ENCODE data around the gene ATF6.

The ATF6 gene

DNA sequence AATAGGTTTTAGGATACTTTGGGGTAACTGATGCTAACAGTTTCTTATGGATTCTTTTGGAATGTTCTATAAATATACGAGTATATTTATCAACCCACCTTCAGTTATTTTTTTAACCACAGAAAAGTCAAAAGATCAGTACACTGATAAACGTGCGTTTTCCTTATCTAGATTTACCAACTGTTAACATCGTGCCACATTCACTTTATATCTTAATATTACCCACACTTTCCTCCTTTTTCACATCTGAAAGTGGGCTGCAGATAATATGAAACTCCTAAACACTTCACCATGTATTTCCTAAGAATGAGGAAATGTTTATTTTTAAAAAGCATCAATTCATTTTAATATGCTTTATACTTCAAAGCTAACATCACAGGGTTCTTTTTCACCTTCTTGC, 7.7 kb downstream of the ATF6 start:
- no peak overlapping the region for H3K4me3 ChIP-seq (ENCODE audit: low read depth in 1 of 5, low read length in 5 of 5)
- H3K36me3 ChIP-seq (ENCODE audit: control insufficient read depth in 5 of 5, insufficient read depth in 5 of 5, low read length in 5 of 5), result no peaks in the 10 kb centered on the region
- H3K9ac ChIP-seq (ENCODE audit: low read length in 5 of 5), result no peak overlapping the region
- H3K4me1 ChIP-seq (ENCODE audit: control insufficient read depth in 5 of 5, insufficient read depth in 5 of 5, low read length in 5 of 5), result peaks cover 0 to 17% (median 15%) of the 10 kb centered on the region in 5 donors
- H3K27me3 ChIP-seq (ENCODE audit: control insufficient read depth in 5 of 5, insufficient read depth in 4 of 5, low read length in 5 of 5), result no peaks in the 10 kb centered on the region
- H3K27ac ChIP-seq (ENCODE audit: low read depth, low read length), result no peak overlapping the region
- H3K9me3 ChIP-seq (ENCODE audit: control insufficient read depth in 5 of 5, low read length in 5 of 5), result no peaks in the 10 kb centered on the region

DNA sequence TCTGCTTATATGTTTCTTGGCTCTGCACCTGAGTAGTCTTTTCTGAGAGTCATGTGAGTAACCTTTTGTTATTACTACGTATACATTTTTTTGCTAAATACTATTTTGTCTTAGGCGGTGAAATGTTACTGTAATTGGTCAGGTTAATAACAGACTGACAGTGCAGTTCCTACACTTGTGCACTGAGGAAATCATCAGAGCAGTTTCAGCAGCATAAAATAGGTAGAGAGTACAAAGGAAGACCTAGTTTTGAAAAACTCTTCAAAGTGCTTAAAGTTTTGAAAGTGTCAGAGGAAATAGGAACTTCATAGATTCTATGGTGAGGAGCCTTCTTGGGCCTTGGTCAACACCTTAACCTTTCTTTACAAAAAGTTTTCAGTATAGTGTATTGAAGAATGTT, 11.1 kb downstream of the ATF6 start:
- Histone ChIP-seq H3K4me1 (ENCODE audit: control insufficient read depth in 5 of 5, insufficient read depth in 5 of 5, low read length in 5 of 5) (peaks cover 0 to 5% (median 3%) of the 10 kb centered on the region in 5 donors), H3K27me3 (ENCODE audit: control insufficient read depth in 5 of 5, insufficient read depth in 4 of 5, low read length in 5 of 5) (no peaks in the 10 kb centered on the region), H3K36me3 (ENCODE audit: control insufficient read depth in 5 of 5, insufficient read depth in 5 of 5, low read length in 5 of 5) (peaks cover 4 to 12% (median 5%) of the 10 kb centered on the region in 5 donors), H3K9me3 (ENCODE audit: control insufficient read depth in 5 of 5, low read length in 5 of 5) (no peaks in the 10 kb centered on the region), H3K4me3 (ENCODE audit: low read depth in 1 of 5, low read length in 5 of 5) (no peak overlapping the region), H3K9ac (ENCODE audit: low read length in 5 of 5) (no peak overlapping the region), H3K27ac (ENCODE audit: low read depth, low read length) (no peak overlapping the region)

DNA sequence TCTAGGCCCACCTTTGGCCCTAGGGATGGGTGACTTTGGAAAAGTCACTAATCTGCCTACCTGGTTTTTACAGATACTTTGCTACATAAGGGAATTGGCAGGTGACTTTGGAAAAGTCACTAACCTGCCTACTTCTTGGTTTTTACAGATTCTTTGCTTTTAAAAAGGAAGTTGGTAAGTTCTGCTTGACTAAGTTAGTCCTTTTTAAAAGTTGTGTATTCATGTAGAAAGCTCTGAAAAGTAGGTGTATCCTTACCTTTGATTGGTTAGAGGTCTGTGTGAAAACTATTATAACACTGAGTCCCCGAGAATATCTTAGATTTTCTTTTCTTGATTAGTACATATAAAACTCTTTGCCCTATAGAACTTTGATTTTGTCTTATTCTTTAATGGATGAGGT, 12.4 kb downstream of the ATF6 start:
- H3K4me1 ChIP-seq (ENCODE audit: control insufficient read depth in 5 of 5, insufficient read depth in 5 of 5, low read length in 5 of 5), result peaks cover 0 to 2% (median 0%) of the 10 kb centered on the region in 5 donors
- no peak overlapping the region for H3K4me3 ChIP-seq (ENCODE audit: low read depth in 1 of 5, low read length in 5 of 5)
- H3K9me3 ChIP-seq (ENCODE audit: control insufficient read depth in 5 of 5, low read length in 5 of 5), result no peaks in the 10 kb centered on the region
- no peak overlapping the region for H3K9ac ChIP-seq (ENCODE audit: low read length in 5 of 5)
- H3K36me3 ChIP-seq (ENCODE audit: control insufficient read depth in 5 of 5, insufficient read depth in 5 of 5, low read length in 5 of 5), result peaks cover 9 to 23% (median 14%) of the 10 kb centered on the region in 5 donors
- no peak overlapping the region for H3K27ac ChIP-seq (ENCODE audit: low read depth, low read length)
- H3K27me3 ChIP-seq (ENCODE audit: control insufficient read depth in 5 of 5, insufficient read depth in 4 of 5, low read length in 5 of 5), result no peaks in the 10 kb centered on the region

DNA sequence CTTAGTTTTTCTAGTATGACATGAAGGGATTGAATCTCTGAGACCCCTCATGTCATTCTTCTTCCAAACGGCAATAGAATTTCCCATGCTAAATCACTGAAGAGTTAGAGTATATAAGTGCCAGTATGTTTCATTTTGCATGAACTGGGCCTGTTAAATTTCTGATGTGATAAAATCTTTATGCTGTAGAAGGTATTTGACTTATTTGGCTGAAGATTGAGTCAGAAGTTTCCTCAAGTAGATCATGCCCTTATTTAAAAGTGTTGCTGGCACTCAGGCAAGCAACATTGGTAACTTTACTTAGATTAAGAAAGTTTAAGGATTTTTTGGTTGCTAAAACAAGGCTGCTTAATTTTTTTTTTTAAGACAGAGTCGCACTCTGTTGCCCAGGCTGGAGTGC, 13.3 kb downstream of the ATF6 start:
- H3K27ac ChIP-seq (ENCODE audit: low read depth, low read length), result no peak overlapping the region

DNA sequence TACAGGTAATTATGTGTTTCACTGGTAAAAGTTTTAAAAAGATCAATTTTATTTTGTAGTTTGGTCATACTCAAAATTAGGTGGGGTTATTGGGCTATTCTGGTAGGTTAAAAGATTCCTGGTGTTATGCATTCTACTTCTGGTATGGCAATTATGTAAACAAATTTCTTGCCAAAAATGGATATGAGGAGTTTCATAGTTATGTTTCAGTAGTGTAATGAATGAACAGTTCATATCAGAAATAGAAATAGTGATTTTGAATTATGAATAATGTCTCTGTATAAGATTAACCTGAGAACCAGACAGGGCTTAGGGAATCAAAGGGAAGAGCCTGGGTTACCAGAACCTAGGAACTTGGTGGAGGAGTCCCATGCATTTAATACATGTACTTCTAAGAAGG, 15.9 kb downstream of the ATF6 start:
- Histone ChIP-seq H3K9ac (ENCODE audit: low read length in 5 of 5) (no peak overlapping the region), H3K9me3 (ENCODE audit: control insufficient read depth in 5 of 5, low read length in 5 of 5) (no peaks in the 10 kb centered on the region), H3K36me3 (ENCODE audit: control insufficient read depth in 5 of 5, insufficient read depth in 5 of 5, low read length in 5 of 5) (peaks cover 30 to 54% (median 38%) of the 10 kb centered on the region in 5 donors), H3K4me3 (ENCODE audit: low read depth in 1 of 5, low read length in 5 of 5) (no peak overlapping the region), H3K27ac (ENCODE audit: low read depth, low read length) (no peak overlapping the region), H3K27me3 (ENCODE audit: control insufficient read depth in 5 of 5, insufficient read depth in 4 of 5, low read length in 5 of 5) (no peaks in the 10 kb centered on the region), H3K4me1 (ENCODE audit: control insufficient read depth in 5 of 5, insufficient read depth in 5 of 5, low read length in 5 of 5) (no peaks in the 10 kb centered on the region)

More for the DNA sequence above, 13.3 kb downstream of the ATF6 start:
- H3K4me1 ChIP-seq (ENCODE audit: control insufficient read depth in 5 of 5, insufficient read depth in 5 of 5, low read length in 5 of 5), result peaks cover 0 to 2% (median 0%) of the 10 kb centered on the region in 5 donors
- peaks cover 15 to 31% (median 22%) of the 10 kb centered on the region in 5 donors for H3K36me3 ChIP-seq (ENCODE audit: control insufficient read depth in 5 of 5, insufficient read depth in 5 of 5, low read length in 5 of 5)
- H3K4me3 ChIP-seq (ENCODE audit: low read depth in 1 of 5, low read length in 5 of 5), result no peak overlapping the region
- H3K27me3 ChIP-seq (ENCODE audit: control insufficient read depth in 5 of 5, insufficient read depth in 4 of 5, low read length in 5 of 5), result no peaks in the 10 kb centered on the region
- no peak overlapping the region for H3K9ac ChIP-seq (ENCODE audit: low read length in 5 of 5)
- no peaks in the 10 kb centered on the region for H3K9me3 ChIP-seq (ENCODE audit: control insufficient read depth in 5 of 5, low read length in 5 of 5)

DNA sequence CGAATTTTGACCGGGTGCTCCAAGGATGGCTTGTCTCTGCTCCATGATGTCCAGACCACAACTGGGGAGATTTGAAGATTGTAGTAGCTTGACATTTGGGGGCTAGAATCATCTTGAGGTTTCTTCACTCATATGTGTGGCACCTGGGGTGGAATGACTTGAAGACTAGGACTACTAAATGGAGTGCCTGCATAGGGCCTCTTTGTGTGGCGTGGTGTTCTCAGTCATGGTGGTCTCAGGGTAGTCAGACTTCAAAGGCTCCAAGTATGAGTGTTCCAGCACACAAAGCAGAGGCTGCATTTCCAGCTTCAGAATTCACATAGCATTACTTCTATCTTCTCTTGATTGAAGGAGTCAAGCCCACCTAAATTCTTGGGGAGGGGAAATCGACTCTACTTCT, 16.8 kb downstream of the ATF6 start:
- H3K27ac ChIP-seq (ENCODE audit: low read depth, low read length), result no peak overlapping the region
- no peak overlapping the region for H3K4me3 ChIP-seq (ENCODE audit: low read depth in 1 of 5, low read length in 5 of 5)
- H3K27me3 ChIP-seq (ENCODE audit: control insufficient read depth in 5 of 5, insufficient read depth in 4 of 5, low read length in 5 of 5), result no peaks in the 10 kb centered on the region
- no peaks in the 10 kb centered on the region for H3K4me1 ChIP-seq (ENCODE audit: control insufficient read depth in 5 of 5, insufficient read depth in 5 of 5, low read length in 5 of 5)
- H3K9me3 ChIP-seq (ENCODE audit: control insufficient read depth in 5 of 5, low read length in 5 of 5), result no peaks in the 10 kb centered on the region
- H3K36me3 ChIP-seq (ENCODE audit: control insufficient read depth in 5 of 5, insufficient read depth in 5 of 5, low read length in 5 of 5), result peaks cover 33 to 60% (median 43%) of the 10 kb centered on the region in 5 donors
- no peak overlapping the region for H3K9ac ChIP-seq (ENCODE audit: low read length in 5 of 5)

DNA sequence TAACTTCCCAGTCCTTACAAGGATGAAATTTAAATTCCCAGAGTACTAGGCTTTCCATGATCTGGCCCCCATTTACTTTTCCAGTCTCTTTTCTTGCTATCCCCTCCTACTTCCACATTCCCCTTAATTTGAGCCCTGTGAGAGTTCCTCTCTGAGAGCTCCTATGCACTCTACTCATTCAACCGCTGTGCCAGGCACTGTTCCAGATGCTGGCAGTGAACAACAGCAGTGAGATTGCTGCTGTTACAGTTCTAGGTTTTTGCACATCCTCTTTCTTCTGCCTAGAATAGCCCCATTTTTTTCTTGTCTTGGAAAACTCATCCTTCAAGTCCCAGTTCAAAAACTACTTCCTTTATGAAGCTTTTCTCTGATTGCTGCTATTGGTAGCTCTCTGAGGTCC, 18.8 kb downstream of the ATF6 start:
- no peak overlapping the region for H3K4me3 ChIP-seq (ENCODE audit: low read depth in 1 of 5, low read length in 5 of 5)
- no peak overlapping the region for H3K27ac ChIP-seq (ENCODE audit: low read depth, low read length)
- H3K36me3 ChIP-seq (ENCODE audit: control insufficient read depth in 5 of 5, insufficient read depth in 5 of 5, low read length in 5 of 5), result peaks cover 33 to 59% (median 44%) of the 10 kb centered on the region in 5 donors
- no peaks in the 10 kb centered on the region for H3K27me3 ChIP-seq (ENCODE audit: control insufficient read depth in 5 of 5, insufficient read depth in 4 of 5, low read length in 5 of 5)
- no peaks in the 10 kb centered on the region for H3K4me1 ChIP-seq (ENCODE audit: control insufficient read depth in 5 of 5, insufficient read depth in 5 of 5, low read length in 5 of 5)
- no peaks in the 10 kb centered on the region for H3K9me3 ChIP-seq (ENCODE audit: control insufficient read depth in 5 of 5, low read length in 5 of 5)
- no peak overlapping the region for H3K9ac ChIP-seq (ENCODE audit: low read length in 5 of 5)

DNA sequence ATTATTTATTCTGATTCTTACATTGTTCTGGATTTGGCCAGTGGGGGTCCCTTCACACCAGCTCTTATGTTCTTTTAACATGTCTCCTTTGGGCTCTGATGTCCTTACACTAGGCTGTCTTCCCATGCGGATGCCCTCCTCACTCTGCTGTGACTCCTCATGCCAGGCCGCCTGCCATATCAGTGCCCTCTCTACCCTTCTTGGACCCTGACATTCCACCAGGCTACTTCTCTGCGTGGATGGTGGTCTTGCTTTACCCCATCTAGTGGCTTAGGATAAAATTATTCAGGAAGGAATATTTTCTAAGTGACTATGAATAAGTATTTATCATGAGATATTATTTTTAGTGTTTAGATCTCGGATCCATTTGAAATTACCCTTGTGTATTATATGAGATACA, 21.2 kb downstream of the ATF6 start:
- no peaks in the 10 kb centered on the region for H3K9me3 ChIP-seq (ENCODE audit: control insufficient read depth in 5 of 5, low read length in 5 of 5)
- H3K27ac ChIP-seq (ENCODE audit: low read depth, low read length), result no peak overlapping the region
- H3K27me3 ChIP-seq (ENCODE audit: control insufficient read depth in 5 of 5, insufficient read depth in 4 of 5, low read length in 5 of 5), result no peaks in the 10 kb centered on the region
- H3K36me3 ChIP-seq (ENCODE audit: control insufficient read depth in 5 of 5, insufficient read depth in 5 of 5, low read length in 5 of 5), result peaks cover 41 to 63% (median 56%) of the 10 kb centered on the region in 5 donors
- no peak overlapping the region for H3K4me3 ChIP-seq (ENCODE audit: low read depth in 1 of 5, low read length in 5 of 5)
- no peaks in the 10 kb centered on the region for H3K4me1 ChIP-seq (ENCODE audit: control insufficient read depth in 5 of 5, insufficient read depth in 5 of 5, low read length in 5 of 5)
- no peak overlapping the region for H3K9ac ChIP-seq (ENCODE audit: low read length in 5 of 5)

DNA sequence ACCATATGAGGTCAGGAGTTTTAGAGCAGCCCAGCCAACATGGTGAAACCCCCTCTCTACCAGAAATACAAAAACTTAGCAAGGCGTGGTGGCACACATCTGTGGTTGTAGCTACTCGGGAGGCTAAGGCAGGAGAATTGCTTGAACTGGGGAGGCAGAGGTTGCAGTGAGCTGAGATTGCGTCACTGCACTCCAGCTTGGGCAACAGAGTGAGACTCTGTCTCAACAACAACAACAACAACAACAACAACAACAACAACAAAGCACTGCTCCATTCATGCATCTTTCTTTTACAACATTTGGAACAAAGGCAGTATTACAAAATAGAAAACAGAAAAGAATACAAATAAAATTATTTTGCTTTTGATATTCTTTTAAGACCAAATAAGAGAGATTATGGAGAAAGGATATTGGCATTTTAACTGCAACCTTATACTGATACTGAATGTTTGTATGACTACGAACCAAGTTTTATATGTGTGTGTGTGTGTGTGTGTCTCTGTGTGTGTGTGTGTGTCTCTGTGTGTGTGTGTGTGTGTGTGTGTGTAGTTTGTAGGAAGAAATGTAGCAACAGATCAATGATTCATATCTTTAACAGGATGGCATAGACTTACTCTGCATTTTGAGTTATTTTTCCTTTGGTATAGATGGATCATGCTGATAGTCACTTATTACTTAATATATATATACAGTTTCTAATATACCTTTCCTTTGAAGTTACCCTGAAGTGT, 24.6 kb downstream of the ATF6 start:
- Histone ChIP-seq H3K9ac (ENCODE audit: low read length in 5 of 5) (no peak overlapping the region), H3K4me3 (ENCODE audit: low read depth in 1 of 5, low read length in 5 of 5) (no peak overlapping the region), H3K4me1 (ENCODE audit: control insufficient read depth in 5 of 5, insufficient read depth in 5 of 5, low read length in 5 of 5) (no peaks in the 10 kb centered on the region), H3K9me3 (ENCODE audit: control insufficient read depth in 5 of 5, low read length in 5 of 5) (no peaks in the 10 kb centered on the region), H3K27ac (ENCODE audit: low read depth, low read length) (no peak overlapping the region), H3K36me3 (ENCODE audit: control insufficient read depth in 5 of 5, insufficient read depth in 5 of 5, low read length in 5 of 5) (peaks cover 43 to 63% (median 56%) of the 10 kb centered on the region in 5 donors), H3K27me3 (ENCODE audit: control insufficient read depth in 5 of 5, insufficient read depth in 4 of 5, low read length in 5 of 5) (no peaks in the 10 kb centered on the region)

DNA sequence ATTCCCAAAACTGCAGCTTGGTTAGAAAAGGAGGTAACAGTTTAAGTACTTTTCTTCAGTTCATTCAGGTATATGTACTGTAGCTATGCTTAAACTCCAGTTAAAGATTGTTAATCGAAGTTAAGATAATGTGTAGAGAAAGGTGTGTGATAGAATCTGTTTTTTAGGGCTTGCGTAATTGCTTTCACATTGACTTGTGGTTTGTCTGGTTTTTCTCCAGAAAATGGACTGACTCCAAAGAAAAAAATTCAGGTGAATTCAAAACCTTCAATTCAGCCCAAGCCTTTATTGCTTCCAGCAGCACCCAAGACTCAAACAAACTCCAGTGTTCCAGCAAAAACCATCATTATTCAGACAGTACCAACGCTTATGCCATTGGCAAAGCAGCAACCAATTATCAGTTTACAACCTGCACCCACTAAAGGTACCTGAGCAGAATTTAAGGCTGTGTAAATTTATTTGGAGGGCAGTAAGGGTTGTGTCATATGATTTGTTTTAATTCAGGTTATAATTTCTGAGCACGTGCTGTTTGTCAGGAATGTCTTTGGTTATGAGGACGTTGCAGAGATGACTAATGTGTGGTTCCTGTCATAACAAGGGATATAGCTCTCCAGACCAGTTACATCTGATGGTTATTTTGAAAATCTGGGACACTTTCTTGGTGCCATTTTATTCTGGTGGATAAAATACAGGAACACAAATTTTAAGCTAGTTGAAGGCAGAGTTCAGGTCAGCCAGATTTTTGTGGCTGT, 26.0 kb downstream of the ATF6 start:
- Histone ChIP-seq H3K36me3 (ENCODE audit: control insufficient read depth in 5 of 5, insufficient read depth in 5 of 5, low read length in 5 of 5) (peaks cover 41 to 63% (median 59%) of the 10 kb centered on the region in 5 donors), H3K9ac (ENCODE audit: low read length in 5 of 5) (no peak overlapping the region), H3K4me3 (ENCODE audit: low read depth in 1 of 5, low read length in 5 of 5) (no peak overlapping the region), H3K9me3 (ENCODE audit: control insufficient read depth in 5 of 5, low read length in 5 of 5) (no peaks in the 10 kb centered on the region), H3K27me3 (ENCODE audit: control insufficient read depth in 5 of 5, insufficient read depth in 4 of 5, low read length in 5 of 5) (no peaks in the 10 kb centered on the region), H3K4me1 (ENCODE audit: control insufficient read depth in 5 of 5, insufficient read depth in 5 of 5, low read length in 5 of 5) (no peaks in the 10 kb centered on the region), H3K27ac (ENCODE audit: low read depth, low read length) (no peak overlapping the region)
